Esophagus squamous epithelium (tissue), 4 donors: Measurements from ENCODE around the gene YAF2.
"Not testable (repeated sequence)": the region's sequence is repeated elsewhere in the genome, so short reads cannot be mapped to it uniquely, and the experiment has no call there.

Experiments
- CTCF ChIP-seq, 6 experiments: fragments of 450-650 bp in 4 of 6; fragments of 200-600 bp in 2 of 6; sonication (generic) in 2 of 6; IDR thresholded peaks; one replicate each; pipeline ENCODE4 v1.5.1; 2016 to 2019; ENCODE audit warnings: antibody characterized with exemption in 6 of 6, mild to moderate bottlenecking in 4 of 6, moderate library complexity in 4 of 6
- POLR2A ChIP-seq, 4 donors: fragments of 450-650 bp; IDR thresholded peaks; one replicate each; pipeline ENCODE4 v1.6.1; 2017; ENCODE audit warnings: antibody characterized with exemption in 4 of 4, mild to moderate bottlenecking in 4 of 4, moderate library complexity in 3 of 4

DNA sequence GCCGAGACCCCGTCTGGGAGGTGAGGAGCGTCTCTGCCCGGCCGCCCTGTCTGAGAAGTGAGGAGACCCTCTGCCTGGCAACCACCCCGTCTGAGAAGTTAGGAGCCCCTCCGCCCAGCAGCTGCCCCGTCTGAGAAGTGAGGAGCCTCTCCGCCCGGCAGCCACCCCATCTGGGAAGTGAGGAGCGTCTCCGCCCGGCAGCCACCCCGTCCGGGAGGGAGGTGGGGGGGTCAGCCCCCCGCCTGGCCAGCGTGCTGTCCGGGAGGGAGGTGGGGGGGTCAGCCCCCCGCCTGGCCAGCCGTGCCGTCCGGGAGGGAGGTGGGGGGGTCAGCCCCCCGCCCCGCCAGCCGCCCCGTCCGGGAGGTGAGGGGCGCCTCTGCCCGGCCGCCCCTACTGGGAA lies 10.5 kb downstream of the YAF2 start:
- TF ChIP-seq CTCF, POLR2A (IDR thresholded peaks at IDR 0.05): not testable (repeated sequence)
